ENCODE measurements around the gene CDCP2. TPM values are rescaled to one million over a fixed set of nuclear protein-coding genes. Genes with fewer than 3 reads are reported as not detected.

The CDCP2 gene
- total RNA-seq, 1 experiment from 2014 or later = not detected

DNA sequence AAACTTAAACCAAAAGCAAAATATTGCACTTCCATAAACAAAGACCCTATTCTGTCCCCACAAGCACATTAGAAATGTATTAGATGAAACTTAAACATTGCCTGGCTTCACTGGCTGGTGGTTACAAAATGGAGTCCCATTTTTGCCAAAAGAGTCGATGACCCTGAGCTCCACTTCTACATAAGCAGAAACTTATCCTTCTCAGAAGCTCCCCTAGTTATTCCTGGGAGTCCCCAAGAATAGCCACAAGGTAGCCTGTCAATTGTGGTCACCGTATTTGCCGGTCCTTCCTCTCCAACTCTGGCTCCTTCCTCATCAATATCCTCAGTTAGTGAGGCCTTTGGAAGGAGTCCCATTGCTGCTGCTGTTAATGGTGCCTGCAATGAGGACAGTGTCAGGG, 37.3 kb downstream of the CDCP2 start:
- H3K9me3 ChIP-seq (ENCODE audit: control insufficient read depth, insufficient read depth, low read depth, low read length) = no peaks in the 10 kb centered on the region
- no peak for DNase-seq (ENCODE audit: low read depth, low spot score)
- BruUV-seq (replicated peaks) = no TSS peak
- H3K36me3 ChIP-seq (ENCODE audit: control insufficient read depth, insufficient read depth, low read length) = no peaks in the 10 kb centered on the region
- H3K4me3 ChIP-seq (ENCODE audit: low read depth in 2 of 2, low read length in 2 of 2) = no peak overlapping the region
- TF ChIP-seq TCF7L2 (IDR thresholded peaks at IDR 0.05; ENCODE audit: low read depth, low read length) = no peak
- TF ChIP-seq, protein P1, sequence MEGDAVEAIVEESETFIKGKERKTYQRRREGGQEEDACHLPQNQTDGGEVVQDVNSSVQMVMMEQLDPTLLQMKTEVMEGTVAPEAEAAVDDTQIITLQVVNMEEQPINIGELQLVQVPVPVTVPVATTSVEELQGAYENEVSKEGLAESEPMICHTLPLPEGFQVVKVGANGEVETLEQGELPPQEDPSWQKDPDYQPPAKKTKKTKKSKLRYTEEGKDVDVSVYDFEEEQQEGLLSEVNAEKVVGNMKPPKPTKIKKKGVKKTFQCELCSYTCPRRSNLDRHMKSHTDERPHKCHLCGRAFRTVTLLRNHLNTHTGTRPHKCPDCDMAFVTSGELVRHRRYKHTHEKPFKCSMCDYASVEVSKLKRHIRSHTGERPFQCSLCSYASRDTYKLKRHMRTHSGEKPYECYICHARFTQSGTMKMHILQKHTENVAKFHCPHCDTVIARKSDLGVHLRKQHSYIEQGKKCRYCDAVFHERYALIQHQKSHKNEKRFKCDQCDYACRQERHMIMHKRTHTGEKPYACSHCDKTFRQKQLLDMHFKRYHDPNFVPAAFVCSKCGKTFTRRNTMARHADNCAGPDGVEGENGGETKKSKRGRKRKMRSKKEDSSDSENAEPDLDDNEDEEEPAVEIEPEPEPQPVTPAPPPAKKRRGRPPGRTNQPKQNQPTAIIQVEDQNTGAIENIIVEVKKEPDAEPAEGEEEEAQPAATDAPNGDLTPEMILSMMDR (IDR thresholded peaks at IDR 0.05) = no peak
- no peak for TF ChIP-seq REST (IDR thresholded peaks at IDR 0.05; ENCODE audit: insufficient read depth in 1 of 2, low read depth in 2 of 2, low read length in 1 of 2)
- TF ChIP-seq SIN3A (IDR thresholded peaks at IDR 0.05; ENCODE audit: borderline replicate concordance, insufficient read depth, low read depth, low read length) = no peak
- no peak for TF ChIP-seq POLR2AphosphoS5 (IDR thresholded peaks at IDR 0.05; ENCODE audit: low read depth, low read length)
- ChIA-PET CTCF (no interaction called here), POLR2A (no interaction called here)
- intact Hi-C loops (cut with micrococcal nuclease; ENCODE audit: unreplicated experiment) (no loop called here), in situ Hi-C loops (cut with HindIII; ENCODE audit: low pct_unique_long_range_greater_than_20kb, low sequenced_read_pairs) (no loop called here)
- no peaks in the 10 kb centered on the region for H3K27me3 ChIP-seq (ENCODE audit: control insufficient read depth, insufficient read depth, low read length)
- H3K4me1 ChIP-seq (ENCODE audit: control insufficient read depth, insufficient read depth, low read length) = no peaks in the 10 kb centered on the region; the same call in 1 of the 2 replicates
- no peak for ATAC-seq
- no peak overlapping the region for H3K27ac ChIP-seq (ENCODE audit: low read length)

GRCh38 chr1:54114955-54115354, 37.8 kb downstream of the CDCP2 start:
- DNase-seq (ENCODE audit: low read depth, low spot score) (no peak), ATAC-seq (no peak)
- in situ Hi-C loops (cut with HindIII; ENCODE audit: low pct_unique_long_range_greater_than_20kb, low sequenced_read_pairs) = no loop called here
- TF ChIP-seq TCF7L2 (IDR thresholded peaks at IDR 0.05; ENCODE audit: low read depth, low read length) = no peak
- no peak for TF ChIP-seq POLR2AphosphoS5 (IDR thresholded peaks at IDR 0.05; ENCODE audit: low read depth, low read length)
- TF ChIP-seq SIN3A (IDR thresholded peaks at IDR 0.05; ENCODE audit: borderline replicate concordance, insufficient read depth, low read depth, low read length) = no peak
- ChIA-PET POLR2A (no interaction called here), CTCF (no interaction called here)
- H3K4me1 ChIP-seq (ENCODE audit: control insufficient read depth, insufficient read depth, low read length) = no peaks in the 10 kb centered on the region; the same call in 1 of the 2 replicates
- no peaks in the 10 kb centered on the region for H3K27me3 ChIP-seq (ENCODE audit: control insufficient read depth, insufficient read depth, low read length)
- no peak overlapping the region for H3K4me3 ChIP-seq (ENCODE audit: low read depth in 2 of 2, low read length in 2 of 2)
- no peak overlapping the region for H3K27ac ChIP-seq (ENCODE audit: low read length)
- intact Hi-C loops (cut with micrococcal nuclease; ENCODE audit: unreplicated experiment) = no loop called here
- no peaks in the 10 kb centered on the region for H3K9me3 ChIP-seq (ENCODE audit: control insufficient read depth, insufficient read depth, low read depth, low read length)
- BruUV-seq (replicated peaks) = no TSS peak
- H3K36me3 ChIP-seq (ENCODE audit: control insufficient read depth, insufficient read depth, low read length) = no peaks in the 10 kb centered on the region

GRCh38 chr1:54114001-54114400, 38.8 kb downstream of the CDCP2 start:
- POLR2A ChIA-PET = no interaction called here
- CTCF ChIA-PET = no interaction called here

More at GRCh38 chr1:54114001-54114400, 38.8 kb downstream of the CDCP2 start:
- BruUV-seq (replicated peaks) = no TSS peak
- intact Hi-C loops (cut with micrococcal nuclease; ENCODE audit: unreplicated experiment) = no loop called here
- Histone ChIP-seq H3K27me3 (ENCODE audit: control insufficient read depth, insufficient read depth, low read length) (no peaks in the 10 kb centered on the region), H3K4me1 (ENCODE audit: control insufficient read depth, insufficient read depth, low read length) (no peaks in the 10 kb centered on the region; the same call in 1 of the 2 replicates), H3K36me3 (ENCODE audit: control insufficient read depth, insufficient read depth, low read length) (no peaks in the 10 kb centered on the region), H3K9me3 (ENCODE audit: control insufficient read depth, insufficient read depth, low read depth, low read length) (no peaks in the 10 kb centered on the region), H3K4me3 (ENCODE audit: low read depth in 2 of 2, low read length in 2 of 2) (no peak overlapping the region), H3K27ac (ENCODE audit: low read length) (no peak overlapping the region)
- TF ChIP-seq, protein P1 (IDR thresholded peaks at IDR 0.05) = no peak
- TF ChIP-seq REST (IDR thresholded peaks at IDR 0.05; ENCODE audit: insufficient read depth in 1 of 2, low read depth in 2 of 2, low read length in 1 of 2) (no peak), POLR2AphosphoS5 (IDR thresholded peaks at IDR 0.05; ENCODE audit: low read depth, low read length) (no peak), SIN3A (IDR thresholded peaks at IDR 0.05; ENCODE audit: borderline replicate concordance, insufficient read depth, low read depth, low read length) (no peak), TCF7L2 (IDR thresholded peaks at IDR 0.05; ENCODE audit: low read depth, low read length) (no peak)
- ATAC-seq (no peak), DNase-seq (ENCODE audit: low read depth, low spot score) (no peak)
- in situ Hi-C loops (cut with HindIII; ENCODE audit: low pct_unique_long_range_greater_than_20kb, low sequenced_read_pairs) = no loop called here
